NCI-H1048 (cell line): ENCODE data around the gene PHAF1.

ENCODE experiments used
- DNase-seq: peaks from one replicate; lab custom pipeline; 2025; lab: John Stamatoyannopoulos, UW

PHAF1 gene

DNA sequence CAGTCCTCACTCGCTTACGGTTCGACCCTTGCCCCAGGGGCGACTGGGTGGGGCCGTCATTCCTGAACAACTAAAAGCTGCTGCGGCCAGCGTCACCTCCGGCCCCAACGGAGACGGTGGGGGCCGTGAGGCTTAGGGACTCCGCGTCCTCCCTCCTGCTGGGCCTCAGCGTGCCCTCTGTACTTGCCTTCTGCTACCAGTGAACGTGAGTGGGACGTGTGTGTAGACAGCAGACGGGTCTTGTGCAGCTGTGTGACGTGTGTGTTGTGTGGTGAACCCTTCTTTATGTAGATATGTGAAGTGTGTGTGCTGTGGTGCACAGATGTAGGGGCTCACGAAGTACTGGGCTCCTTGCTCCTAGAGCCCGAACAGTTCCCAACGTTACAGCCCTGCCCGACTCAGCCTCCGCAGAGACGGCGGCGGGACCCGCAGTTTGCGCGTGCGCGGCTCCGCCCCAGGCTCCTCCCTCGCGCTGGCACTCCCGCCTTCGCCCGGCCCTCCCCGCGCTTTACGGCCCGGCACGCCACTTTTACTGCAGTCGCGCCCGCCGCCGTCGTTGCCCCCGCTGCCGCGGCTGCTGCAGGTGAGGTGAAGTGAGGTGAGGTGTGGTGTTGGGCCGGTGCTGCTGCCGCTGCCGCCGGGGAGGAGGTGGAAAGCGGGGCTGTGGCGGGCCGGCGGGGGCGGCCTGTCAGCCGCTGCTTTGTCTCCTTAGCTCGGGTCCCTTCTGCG is at the start of gene PHAF1:
TSS of gene PHAF1 (plus strand) at position 535 of the 729 bp plus-strand sequence. CDS start 235 bp downstream, outside the sequence.
- DNase-seq = peak; percentile 6

DNA sequence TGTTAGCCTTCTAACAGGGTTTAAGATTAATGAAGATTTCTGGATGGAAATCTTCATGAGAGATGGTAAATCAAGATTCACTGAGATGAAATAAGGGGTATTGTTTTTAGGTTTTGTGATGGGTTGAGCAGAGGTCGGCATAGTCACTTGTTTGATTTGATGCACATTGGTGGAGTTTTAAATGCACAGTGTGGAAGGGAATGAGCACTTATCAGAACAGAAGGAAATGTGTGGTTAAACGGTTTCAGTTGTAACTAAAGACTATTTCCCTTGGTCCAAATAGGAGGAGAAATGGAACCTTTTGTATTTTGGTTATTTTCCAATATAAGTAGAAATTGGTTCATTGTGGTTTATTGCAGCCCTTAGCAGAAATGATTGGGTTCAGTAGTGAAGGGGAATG is 46.7 kb upstream of the PHAF1 start:
- no peak for DNase-seq

- DNase-seq = no peak
Measured at GRCh38 chr16:67068212-67068753, 41.5 kb upstream of the PHAF1 start.

DNA sequence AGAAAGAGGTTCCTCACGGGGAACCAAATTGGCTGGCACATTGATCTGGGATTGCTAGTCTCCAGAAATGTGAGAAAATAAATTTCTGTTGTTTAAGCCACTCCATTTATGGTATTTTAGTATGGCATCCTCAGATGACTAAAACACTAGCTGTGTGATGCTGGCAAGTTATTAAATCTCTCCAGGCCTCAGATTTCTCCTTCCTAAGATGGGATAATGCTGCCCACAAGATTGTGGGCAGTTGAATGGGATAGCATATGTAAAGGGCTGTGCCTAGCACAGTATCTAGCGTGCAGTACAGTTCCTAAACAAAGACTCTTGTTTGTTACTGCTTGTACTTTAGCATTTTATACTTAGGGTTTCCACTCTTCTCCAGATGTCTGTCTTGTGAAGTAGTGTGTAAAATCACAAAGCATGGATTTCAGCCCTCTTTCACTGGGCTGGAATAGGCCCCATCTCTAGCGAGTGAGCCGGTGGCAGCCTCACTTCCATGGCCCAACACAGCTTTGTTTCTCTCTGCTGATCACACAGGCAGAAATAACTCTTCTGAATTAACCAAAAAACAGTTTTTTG is 38.2 kb upstream of the PHAF1 start:
- no peak for DNase-seq

DNA sequence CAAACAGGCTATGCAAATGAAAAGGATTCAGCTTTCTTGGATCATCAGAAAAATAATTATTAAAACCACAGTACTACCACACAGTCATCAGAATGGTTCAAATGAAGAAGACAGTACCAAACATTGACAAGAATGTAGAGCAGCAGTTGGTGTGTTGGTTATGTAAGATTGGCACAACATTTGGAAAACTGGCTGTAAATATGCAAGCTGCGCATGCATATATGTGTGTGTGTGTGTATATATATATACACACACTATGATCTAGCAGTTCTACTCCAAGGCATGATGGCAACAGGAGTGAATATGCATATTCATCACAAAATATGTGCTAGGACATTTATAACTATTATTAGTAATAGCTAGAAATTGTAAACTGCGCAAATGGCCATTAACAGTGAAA is 34.4 kb upstream of the PHAF1 start:
- DNase-seq = no peak

DNA sequence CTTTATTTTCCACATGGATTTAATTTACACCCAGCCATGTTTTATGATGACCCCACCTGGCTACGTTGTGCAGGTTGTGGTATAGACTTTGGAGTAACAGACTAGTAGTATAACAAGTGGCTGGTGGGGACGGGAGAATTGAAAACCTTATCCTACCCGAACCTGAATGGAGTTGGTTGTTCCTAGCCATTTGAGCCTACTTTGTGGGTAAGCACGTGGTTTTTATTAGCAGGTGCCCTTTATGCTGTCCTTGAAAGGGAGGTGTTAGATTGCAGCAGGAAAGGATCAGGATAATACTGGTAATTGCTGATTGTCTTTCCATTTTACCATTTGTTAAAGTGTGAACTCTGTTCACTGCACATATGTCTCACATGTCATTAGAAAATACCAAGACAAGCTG is 31.9 kb upstream of the PHAF1 start:
- DNase-seq = no peak

DNA sequence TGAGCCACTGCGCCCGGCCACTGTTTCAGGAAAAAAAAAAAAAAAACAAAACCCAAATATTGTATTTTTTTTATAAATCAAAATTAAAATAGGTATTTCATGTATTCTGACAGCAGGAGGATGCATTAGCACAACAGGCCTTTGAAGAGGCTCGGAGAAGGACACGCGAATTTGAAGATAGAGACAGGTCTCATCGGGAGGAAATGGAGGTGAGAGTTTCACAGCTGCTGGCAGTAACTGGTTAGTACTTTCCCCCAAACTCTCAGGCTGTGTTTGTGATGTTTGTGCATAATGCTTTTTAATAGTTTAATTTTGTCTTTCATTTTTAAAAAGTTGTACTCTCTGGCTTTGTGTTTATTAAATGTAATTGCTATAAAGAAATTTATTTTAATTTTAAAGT is 27.6 kb upstream of the PHAF1 start:
- no peak for DNase-seq

GRCh38 chr16:67082891-67083290 is 26.9 kb upstream of the PHAF1 start:
- no peak for DNase-seq

DNA sequence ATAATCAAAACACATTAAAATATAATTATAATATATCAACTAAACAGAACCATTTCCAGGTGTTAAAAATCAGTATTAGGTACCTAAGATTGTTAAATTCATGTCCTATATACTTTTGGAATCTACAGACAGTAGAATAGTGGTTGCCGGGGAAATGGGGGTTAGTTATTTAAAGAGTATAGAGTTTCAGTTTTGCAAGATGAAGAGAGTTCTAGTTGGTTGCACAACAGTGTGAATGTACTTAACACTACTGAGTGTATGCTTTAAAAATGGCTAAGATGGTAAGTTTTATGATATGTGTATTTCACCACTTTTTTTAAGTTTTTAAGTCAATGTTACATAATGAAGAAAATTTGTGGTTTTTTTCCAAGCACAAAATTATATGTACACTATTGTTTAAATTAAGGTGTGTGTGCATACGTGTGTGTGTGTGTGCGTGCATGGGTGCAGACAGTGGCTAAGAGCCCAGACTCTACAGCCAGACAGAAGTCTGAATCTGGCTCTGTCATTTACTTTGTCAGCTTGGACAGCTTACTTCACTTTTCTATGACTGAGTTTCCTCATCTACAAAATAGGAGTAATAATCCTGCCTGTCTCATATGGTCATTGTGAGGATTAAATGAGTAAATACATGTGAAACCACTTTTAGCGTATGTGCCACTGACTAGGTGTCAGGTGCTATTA is 25.3 kb upstream of the PHAF1 start:
- DNase-seq = no peak

GRCh38 chr16:67086822-67087221 is 22.9 kb upstream of the PHAF1 start:
- DNase-seq = no peak

DNA sequence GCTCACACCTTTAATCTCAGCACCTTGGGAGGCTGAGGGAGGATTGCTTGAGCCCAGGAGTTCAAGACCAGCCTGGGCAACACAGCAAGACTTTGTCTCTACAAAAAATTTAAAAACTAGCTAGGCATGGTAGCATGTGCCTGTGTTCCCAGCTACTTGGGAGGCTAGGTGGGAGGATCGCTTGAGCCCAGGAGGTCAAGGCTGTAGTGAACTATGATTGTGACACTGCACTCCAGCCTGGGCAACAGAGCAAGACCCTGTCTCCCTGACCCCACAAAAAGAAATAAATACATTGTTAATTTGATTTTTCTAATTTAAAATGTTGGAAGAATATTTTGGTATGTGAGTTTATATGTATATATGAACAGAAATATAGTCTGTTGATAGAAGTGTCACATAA is 22.4 kb upstream of the PHAF1 start:
- DNase-seq = no peak

GRCh38 chr16:67087803-67088202 is 21.9 kb upstream of the PHAF1 start:
- DNase-seq = no peak

GRCh38 chr16:67088551-67088950 is 21.2 kb upstream of the PHAF1 start:
- no peak for DNase-seq

- DNase-seq = no peak
Measured at GRCh38 chr16:67089101-67089500, 20.6 kb upstream of the PHAF1 start.

DNA sequence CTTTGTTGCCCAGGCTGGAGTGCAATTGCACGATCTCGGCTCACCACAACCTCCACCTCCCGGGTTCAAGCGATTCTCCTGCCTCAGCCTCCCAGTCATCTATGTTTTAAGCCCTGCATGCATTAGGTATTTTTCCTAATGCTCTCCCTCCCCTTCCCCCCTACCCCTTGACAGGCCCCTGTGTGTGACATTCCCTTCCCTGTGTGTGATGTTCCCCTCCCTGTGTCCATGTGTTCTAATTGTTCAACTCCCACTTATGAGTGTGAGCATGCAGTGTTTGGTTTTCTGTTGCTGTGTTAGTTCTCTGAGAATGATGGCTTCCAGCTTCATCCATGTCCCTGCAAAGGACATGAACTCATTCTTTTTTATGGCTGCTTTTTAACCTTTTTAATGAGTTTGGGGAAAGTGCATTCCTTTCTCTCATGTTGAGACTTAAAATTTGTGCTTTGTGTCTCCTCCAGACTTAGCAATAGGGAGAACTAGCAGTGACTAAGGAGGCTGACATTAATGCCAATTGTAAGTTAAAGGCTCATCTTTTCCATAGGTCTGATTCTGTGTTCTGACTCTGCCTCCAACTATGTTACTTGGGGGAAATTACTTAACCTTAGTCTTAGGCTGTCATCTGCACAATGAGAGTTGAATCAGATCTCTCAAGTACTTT is 17.7 kb upstream of the PHAF1 start:
- DNase-seq = no peak

DNA sequence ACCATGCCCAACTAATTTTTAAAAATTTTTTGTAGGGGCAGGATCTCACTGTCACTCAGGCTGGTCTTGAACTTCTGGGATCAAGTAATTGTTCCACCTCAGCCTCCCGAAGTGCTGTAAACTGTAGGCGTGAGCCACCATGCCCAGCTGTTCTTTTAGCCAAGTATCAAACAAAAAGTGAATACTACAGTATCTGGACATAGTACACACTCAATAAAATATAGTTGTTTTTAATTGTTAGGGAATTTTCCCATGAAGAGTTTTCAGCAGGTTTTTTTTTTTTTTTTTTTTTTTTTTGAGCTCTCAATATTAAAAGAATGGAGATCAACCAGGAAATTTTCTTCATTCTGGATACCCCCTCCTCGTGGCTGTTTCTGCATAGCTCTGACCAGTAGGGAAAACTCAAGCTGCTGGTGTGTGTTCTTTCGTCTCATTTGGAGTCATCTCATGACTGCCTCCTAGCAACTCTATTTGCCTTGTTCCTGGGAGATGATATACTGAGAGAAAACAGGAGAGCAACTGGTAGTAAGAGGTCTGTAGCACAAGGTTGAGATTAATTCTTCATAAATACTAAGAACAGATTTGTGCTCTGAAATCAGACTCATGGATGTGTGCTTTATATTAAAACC is 16.5 kb upstream of the PHAF1 start:
- no peak for DNase-seq

- no peak for DNase-seq
Measured at GRCh38 chr16:67098599-67098998, 11.1 kb upstream of the PHAF1 start.

GRCh38 chr16:67100569-67101310 is 9.0 kb upstream of the PHAF1 start:
- DNase-seq = no peak

DNA sequence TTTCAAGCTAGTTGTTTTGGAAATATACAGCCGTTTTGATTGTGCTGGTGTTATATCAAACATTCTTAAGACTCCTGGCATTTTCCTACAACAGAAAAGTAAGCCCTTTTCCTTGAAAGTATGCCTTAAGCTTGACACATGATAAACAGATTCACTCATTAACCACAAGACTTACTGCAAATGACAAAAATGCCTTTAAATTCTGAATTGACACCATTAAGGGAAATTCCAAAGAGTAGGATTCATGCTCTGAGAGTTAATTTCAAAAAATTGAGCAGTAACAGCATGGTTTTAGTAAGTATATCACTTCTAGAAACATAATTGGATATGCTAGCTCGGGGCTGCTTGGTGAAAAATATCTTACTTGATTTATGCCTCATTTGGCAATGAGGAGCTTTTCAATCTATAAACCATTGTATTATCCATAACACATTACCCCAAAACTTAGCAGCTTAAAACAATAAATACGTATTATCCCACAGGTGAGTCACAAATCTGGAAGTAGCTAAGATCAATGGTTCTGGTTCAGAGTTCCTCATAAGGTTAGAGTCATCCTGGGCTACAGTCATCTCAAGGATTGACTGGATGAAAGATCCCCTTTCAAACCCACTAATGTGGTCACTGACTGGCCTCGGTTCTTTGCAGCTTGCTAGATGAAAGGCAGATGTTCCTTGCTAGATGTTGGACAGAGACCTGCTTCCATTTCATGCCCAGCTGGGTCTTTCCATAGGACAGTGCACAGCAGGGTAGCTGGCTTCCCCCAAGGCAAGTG is 8.2 kb upstream of the PHAF1 start:
- DNase-seq = no peak

DNA sequence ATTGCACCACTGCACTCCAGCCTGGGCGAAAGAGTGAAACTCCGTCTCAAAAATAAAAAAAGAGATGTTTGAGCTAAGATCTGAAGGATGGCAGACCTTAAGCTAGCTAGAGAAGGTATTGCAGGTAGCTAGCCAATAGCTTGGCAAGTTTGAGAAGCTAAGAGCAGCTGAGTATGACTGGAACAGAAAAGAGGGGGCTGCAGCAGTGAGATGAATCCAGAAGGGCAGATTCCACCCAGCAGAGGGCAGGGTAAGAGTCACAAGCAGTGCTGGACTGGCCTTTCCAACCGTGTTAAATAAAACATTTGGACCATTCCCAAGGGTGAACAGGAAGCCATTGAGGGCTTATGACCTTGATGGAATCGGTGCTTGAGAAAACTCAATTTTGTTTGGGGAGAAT is 5.7 kb upstream of the PHAF1 start:
- no peak for DNase-seq

DNA sequence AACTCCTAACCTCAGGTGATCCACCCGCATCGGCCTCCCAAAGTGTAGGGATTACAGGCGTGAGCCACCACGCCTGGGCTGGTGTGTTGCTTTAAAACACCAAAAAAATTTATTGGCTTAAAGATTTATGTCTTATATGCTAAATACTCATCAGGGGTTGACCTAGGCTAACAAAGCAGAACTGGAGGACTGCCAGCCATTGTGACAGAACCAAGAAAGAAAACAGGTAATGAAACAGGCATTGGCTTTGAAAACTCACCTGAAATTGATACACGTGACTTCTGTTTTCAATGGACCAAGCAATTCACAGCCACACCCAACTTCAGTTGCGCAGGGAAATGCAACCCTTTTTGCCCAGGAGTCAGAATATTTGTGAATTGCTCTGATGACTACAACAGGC is 4.9 kb upstream of the PHAF1 start:
- no peak for DNase-seq
